ENCODE measurements around the gene TMED4. TPM values are rescaled to one million over a fixed set of nuclear protein-coding genes. Genes with fewer than 3 reads are reported as not detected.

Gene TMED4
- polyA plus RNA-seq, 1 donor from 2014 or later, result 158 TPM

DNA sequence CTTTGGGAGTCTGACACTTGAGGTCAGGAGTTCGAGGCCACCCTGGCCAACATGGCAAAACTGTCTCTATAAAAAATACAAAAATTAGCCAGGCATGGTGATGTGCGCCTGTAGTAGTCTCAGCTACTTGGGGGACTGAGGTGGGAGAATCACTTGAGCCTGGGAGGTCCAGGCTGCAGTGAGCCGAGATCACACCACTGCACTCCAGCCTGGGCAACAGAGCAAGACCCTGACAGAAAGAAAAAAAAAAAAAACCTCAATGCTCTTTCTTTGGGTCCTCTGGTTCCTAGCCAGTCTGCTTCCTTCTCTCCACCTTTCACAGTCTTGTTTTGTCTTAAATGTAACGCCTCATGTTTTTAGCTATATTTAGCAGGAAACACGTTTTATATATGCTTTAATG lies 33.8 kb upstream of the TMED4 start:
- Histone ChIP-seq H3K79me2 (replicated peaks; ENCODE audit: insufficient read depth, low read length) (peaks cover 54% of the 10 kb centered on the region), H3K36me3 (ENCODE audit: insufficient read depth, low read length) (no peaks in the 10 kb centered on the region), H3K9me2 (ENCODE audit: insufficient read depth, low read length) (no peaks in the 10 kb centered on the region), H3F3A (ENCODE audit: insufficient read depth, low read length, poor library complexity, severe bottlenecking) (no peaks in the 10 kb centered on the region), H3K4me3 (ENCODE audit: low read length) (no peak overlapping the region), H4K20me1 (ENCODE audit: insufficient read depth) (no peaks in the 10 kb centered on the region), H3K9me3 (ENCODE audit: low read length) (no peaks in the 10 kb centered on the region), H3K9ac (ENCODE audit: low read length) (no peak overlapping the region), H3K27ac (ENCODE audit: low read length) (no peak overlapping the region), H3K27me3 (ENCODE audit: insufficient read depth, low read depth, low read length) (no peaks in the 10 kb centered on the region), H2AFZ (ENCODE audit: low read depth, low read length) (no peak overlapping the region), H3K4me2 (ENCODE audit: low read length) (no peak overlapping the region)
- no peak for TF ChIP-seq RAD21 (conservative IDR thresholded peaks at IDR 0.05)
- TF ChIP-seq EP300 (conservative IDR thresholded peaks at IDR 0.05; ENCODE audit: poor library complexity, severe bottlenecking), result no peak
- no peak for TF ChIP-seq POLR2AphosphoS5 (IDR thresholded peaks at IDR 0.05)
- no peak for TF ChIP-seq TAF1 (IDR thresholded peaks at IDR 0.05; ENCODE audit: low read depth)
- TF ChIP-seq SMC3 (conservative IDR thresholded peaks at IDR 0.05; ENCODE audit: poor library complexity), result no peak
- TF ChIP-seq, protein P1, sequence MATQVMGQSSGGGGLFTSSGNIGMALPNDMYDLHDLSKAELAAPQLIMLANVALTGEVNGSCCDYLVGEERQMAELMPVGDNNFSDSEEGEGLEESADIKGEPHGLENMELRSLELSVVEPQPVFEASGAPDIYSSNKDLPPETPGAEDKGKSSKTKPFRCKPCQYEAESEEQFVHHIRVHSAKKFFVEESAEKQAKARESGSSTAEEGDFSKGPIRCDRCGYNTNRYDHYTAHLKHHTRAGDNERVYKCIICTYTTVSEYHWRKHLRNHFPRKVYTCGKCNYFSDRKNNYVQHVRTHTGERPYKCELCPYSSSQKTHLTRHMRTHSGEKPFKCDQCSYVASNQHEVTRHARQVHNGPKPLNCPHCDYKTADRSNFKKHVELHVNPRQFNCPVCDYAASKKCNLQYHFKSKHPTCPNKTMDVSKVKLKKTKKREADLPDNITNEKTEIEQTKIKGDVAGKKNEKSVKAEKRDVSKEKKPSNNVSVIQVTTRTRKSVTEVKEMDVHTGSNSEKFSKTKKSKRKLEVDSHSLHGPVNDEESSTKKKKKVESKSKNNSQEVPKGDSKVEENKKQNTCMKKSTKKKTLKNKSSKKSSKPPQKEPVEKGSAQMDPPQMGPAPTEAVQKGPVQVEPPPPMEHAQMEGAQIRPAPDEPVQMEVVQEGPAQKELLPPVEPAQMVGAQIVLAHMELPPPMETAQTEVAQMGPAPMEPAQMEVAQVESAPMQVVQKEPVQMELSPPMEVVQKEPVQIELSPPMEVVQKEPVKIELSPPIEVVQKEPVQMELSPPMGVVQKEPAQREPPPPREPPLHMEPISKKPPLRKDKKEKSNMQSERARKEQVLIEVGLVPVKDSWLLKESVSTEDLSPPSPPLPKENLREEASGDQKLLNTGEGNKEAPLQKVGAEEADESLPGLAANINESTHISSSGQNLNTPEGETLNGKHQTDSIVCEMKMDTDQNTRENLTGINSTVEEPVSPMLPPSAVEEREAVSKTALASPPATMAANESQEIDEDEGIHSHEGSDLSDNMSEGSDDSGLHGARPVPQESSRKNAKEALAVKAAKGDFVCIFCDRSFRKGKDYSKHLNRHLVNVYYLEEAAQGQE (IDR thresholded peaks at IDR 0.05; ENCODE audit: borderline replicate concordance), result no peak
- TF ChIP-seq EZH2 (IDR thresholded peaks at IDR 0.05; ENCODE audit: borderline replicate concordance, insufficient read depth, low read length, poor library complexity, severe bottlenecking), result no peak
- no peak for TF ChIP-seq MXI1 (conservative IDR thresholded peaks at IDR 0.05; ENCODE audit: poor library complexity, severe bottlenecking)
- TF ChIP-seq, protein P2, sequence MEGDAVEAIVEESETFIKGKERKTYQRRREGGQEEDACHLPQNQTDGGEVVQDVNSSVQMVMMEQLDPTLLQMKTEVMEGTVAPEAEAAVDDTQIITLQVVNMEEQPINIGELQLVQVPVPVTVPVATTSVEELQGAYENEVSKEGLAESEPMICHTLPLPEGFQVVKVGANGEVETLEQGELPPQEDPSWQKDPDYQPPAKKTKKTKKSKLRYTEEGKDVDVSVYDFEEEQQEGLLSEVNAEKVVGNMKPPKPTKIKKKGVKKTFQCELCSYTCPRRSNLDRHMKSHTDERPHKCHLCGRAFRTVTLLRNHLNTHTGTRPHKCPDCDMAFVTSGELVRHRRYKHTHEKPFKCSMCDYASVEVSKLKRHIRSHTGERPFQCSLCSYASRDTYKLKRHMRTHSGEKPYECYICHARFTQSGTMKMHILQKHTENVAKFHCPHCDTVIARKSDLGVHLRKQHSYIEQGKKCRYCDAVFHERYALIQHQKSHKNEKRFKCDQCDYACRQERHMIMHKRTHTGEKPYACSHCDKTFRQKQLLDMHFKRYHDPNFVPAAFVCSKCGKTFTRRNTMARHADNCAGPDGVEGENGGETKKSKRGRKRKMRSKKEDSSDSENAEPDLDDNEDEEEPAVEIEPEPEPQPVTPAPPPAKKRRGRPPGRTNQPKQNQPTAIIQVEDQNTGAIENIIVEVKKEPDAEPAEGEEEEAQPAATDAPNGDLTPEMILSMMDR (IDR thresholded peaks at IDR 0.05; ENCODE audit: poor library complexity, severe bottlenecking), result no peak

DNA sequence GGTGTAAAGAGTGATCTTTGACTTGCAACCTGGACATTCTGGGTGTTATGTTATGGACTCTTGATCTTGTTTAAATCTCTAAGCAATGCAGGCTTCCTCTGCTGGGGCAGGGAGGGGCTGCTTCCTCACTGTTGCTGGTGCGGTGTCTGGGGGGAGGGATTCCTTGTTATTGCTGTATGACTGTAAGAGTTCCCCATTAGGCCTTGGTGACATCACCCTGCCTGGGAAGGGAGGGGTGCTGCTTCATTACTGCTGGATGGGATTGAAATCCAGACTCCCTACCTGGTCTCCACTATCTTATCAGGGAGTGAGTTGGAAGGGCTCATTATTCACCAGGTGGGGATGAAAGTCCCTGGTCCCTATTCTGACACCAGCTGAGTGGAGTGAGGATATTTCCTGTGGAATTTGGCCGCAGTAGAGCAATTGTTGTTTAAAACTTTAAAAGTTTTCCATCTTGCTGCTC lies 33.1 kb upstream of the TMED4 start:
- Histone ChIP-seq H4K20me1 (ENCODE audit: insufficient read depth) (no peaks in the 10 kb centered on the region), H2AFZ (ENCODE audit: low read depth, low read length) (no peak overlapping the region), H3K36me3 (ENCODE audit: insufficient read depth, low read length) (no peaks in the 10 kb centered on the region), H3K9me3 (ENCODE audit: low read length) (no peaks in the 10 kb centered on the region), H3K4me2 (ENCODE audit: low read length) (no peak overlapping the region), H3K27me3 (ENCODE audit: insufficient read depth, low read depth, low read length) (no peaks in the 10 kb centered on the region), H3K79me2 (replicated peaks; ENCODE audit: insufficient read depth, low read length) (peaks cover 51% of the 10 kb centered on the region), H3F3A (ENCODE audit: insufficient read depth, low read length, poor library complexity, severe bottlenecking) (no peaks in the 10 kb centered on the region), H3K9ac (ENCODE audit: low read length) (no peak overlapping the region), H3K4me3 (ENCODE audit: low read length) (no peak overlapping the region), H3K9me2 (ENCODE audit: insufficient read depth, low read length) (no peaks in the 10 kb centered on the region), H3K27ac (ENCODE audit: low read length) (no peak overlapping the region)
- TF ChIP-seq EP300 (conservative IDR thresholded peaks at IDR 0.05; ENCODE audit: poor library complexity, severe bottlenecking) (no peak), EZH2 (IDR thresholded peaks at IDR 0.05; ENCODE audit: borderline replicate concordance, insufficient read depth, low read length, poor library complexity, severe bottlenecking) (no peak), MXI1 (conservative IDR thresholded peaks at IDR 0.05; ENCODE audit: poor library complexity, severe bottlenecking) (no peak), RAD21 (conservative IDR thresholded peaks at IDR 0.05) (no peak)
- TF ChIP-seq, protein P2 (IDR thresholded peaks at IDR 0.05; ENCODE audit: poor library complexity, severe bottlenecking), result no peak
